Transverse colon (tissue), 4 donors: ENCODE results near the gene PIEZO1.

ENCODE experiments used
- POLR2A ChIP-seq: fragments of 450-650 bp; IDR thresholded peaks from one replicate; pipeline ENCODE4 v1.6.1; 2016; ENCODE audit warnings: antibody characterized with exemption, mild to moderate bottlenecking, moderate library complexity
- POLR2AphosphoS5 ChIP-seq, 3 donors: sonication (generic); formaldehyde crosslinking; IDR thresholded peaks; one replicate each; pipeline ENCODE4 v1.6.1; 2016; ENCODE audit warnings: antibody characterized with exemption in 3 of 3
- TF ChIP-seq, protein P1 (sequence below), 5 experiments: fragments of 200-600 bp in 3 of 5; fragments of 450-650 bp in 2 of 5; sonication (generic) in 3 of 5; IDR thresholded peaks; 1 replicate in 2 of 5; 2 replicates in 3 of 5; pipeline ENCODE4 v1.5.1; 2016 to 2017; ENCODE audit warnings: antibody characterized with exemption in 5 of 5, inconsistent platforms in 3 of 5, mild to moderate bottlenecking in 2 of 5, moderate library complexity in 1 of 5

DNA sequence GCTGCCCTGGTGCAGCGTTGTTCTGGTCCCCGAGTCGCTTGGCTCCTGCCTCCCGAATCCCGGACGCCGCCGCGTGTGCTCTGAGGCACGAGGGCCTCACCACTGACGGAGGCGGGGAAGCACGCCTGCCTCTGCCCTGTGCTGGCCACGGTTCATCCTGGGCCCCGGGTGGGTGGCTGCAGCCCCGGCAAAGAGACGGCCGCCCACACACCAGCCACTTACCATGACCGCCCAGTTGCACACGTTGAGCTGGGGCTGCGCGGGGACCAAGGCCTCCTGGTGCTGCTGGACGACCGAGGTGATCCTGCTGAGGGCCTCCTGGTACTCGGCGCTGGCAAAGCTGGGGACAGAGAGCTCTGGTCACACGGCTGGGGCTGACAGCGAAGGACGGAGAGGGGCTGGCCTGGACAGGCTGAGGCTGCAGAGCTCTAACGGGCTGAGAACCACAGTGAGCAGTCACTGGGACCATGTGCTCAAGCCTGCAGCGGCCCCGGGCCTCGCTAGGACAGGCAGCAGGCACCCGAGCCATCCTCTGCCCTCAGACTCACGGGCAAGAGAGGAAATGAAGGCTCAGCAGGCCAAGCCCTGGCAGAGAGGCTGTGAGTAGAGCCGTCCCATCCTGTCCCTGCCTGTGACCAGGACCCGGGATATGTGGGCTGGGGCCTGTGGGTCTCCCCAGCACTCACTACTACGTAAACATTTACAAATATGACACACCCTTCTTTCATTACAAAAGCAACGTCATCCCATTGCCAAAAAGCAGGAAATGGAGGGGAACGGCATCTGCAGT, 33.0 kb upstream of the PIEZO1 start:
- TF ChIP-seq, protein P1, sequence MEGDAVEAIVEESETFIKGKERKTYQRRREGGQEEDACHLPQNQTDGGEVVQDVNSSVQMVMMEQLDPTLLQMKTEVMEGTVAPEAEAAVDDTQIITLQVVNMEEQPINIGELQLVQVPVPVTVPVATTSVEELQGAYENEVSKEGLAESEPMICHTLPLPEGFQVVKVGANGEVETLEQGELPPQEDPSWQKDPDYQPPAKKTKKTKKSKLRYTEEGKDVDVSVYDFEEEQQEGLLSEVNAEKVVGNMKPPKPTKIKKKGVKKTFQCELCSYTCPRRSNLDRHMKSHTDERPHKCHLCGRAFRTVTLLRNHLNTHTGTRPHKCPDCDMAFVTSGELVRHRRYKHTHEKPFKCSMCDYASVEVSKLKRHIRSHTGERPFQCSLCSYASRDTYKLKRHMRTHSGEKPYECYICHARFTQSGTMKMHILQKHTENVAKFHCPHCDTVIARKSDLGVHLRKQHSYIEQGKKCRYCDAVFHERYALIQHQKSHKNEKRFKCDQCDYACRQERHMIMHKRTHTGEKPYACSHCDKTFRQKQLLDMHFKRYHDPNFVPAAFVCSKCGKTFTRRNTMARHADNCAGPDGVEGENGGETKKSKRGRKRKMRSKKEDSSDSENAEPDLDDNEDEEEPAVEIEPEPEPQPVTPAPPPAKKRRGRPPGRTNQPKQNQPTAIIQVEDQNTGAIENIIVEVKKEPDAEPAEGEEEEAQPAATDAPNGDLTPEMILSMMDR (IDR thresholded peaks at IDR 0.05) = no peak
- TF ChIP-seq POLR2AphosphoS5 (IDR thresholded peaks at IDR 0.05) = no peak
- TF ChIP-seq POLR2A = no peak
